Activated naive CD8-positive, alpha-beta T cell treated with anti-CD3 and anti-CD28 coated beads, Interleukin-2, amount 50 U/mL, for 16 hours (primary cell): ENCODE measurements around the gene MCF2L.

Source experiments
- DNase-seq: peaks from one replicate; pipeline ENCODE4 v3.0.0-alpha.2; 2020; ENCODE audit warnings: low read depth, low spot score

MCF2L gene

GRCh38 chr13:113148940-113149503 is 180.0 kb downstream of the MCF2L start:
- DNase-seq, result no peak
